HepG2 (cell line): ENCODE results near the gene APOM. TPM values are rescaled to one million over a fixed set of nuclear protein-coding genes. Genes with fewer than 3 reads are reported as not detected.
A peak's percentile ranks its signal among the peaks of the same experiment; 100 is the strongest.

ENCODE experiments used
- EED ChIP-seq: sonication (generic); formaldehyde crosslinking; IDR thresholded peaks from 2 replicates; pipeline ENCODE4 v1.5.0; 2020; ENCODE audit warnings: mild to moderate bottlenecking, missing genetic modification reagents
- GATA4 ChIP-seq: sonication (generic); IDR thresholded peaks from 2 replicates; pipeline ENCODE4 v1.6.1; 2016; ENCODE audit warnings: antibody characterized with exemption, low read depth, borderline replicate concordance
- HNRNPUL1 ChIP-seq: fragments of 200-400 bp; formaldehyde crosslinking; IDR thresholded peaks from 2 replicates; pipeline ENCODE4 v1.6.1; 2017; ENCODE audit warnings: low read depth, mild to moderate bottlenecking, low read length, moderate library complexity
- JUNB ChIP-seq: sonication (generic); formaldehyde crosslinking; IDR thresholded peaks from 2 replicates; pipeline ENCODE4 v1.8.0; 2022; ENCODE audit warnings: missing genetic modification reagents, mild to moderate bottlenecking, borderline replicate concordance
- MEIS2 ChIP-seq: sonication (generic); formaldehyde crosslinking; IDR thresholded peaks from 2 replicates; pipeline ENCODE4 v1.9.0; 2021; ENCODE audit warnings: mild to moderate bottlenecking, missing genetic modification reagents
- MIXL1 ChIP-seq: IDR thresholded peaks from 2 replicates; pipeline ENCODE4 v1.6.1; 2016
- POLR2AphosphoS2 ChIP-seq: IDR thresholded peaks from 2 replicates; pipeline ENCODE4 v1.6.1; 2011; ENCODE audit warnings: low read depth, low read length, improper control_type of control experiment
- RFXAP ChIP-seq: sonication (generic); formaldehyde crosslinking; IDR thresholded peaks from 2 replicates; pipeline ENCODE4 v1.4.0; 2020; ENCODE audit warnings: missing genetic modification reagents, borderline replicate concordance
- THYN1 ChIP-seq: sonication (generic); formaldehyde crosslinking; IDR thresholded peaks from 2 replicates; pipeline ENCODE4 v1.8.1; 2023; ENCODE audit warnings: low read depth, mild to moderate bottlenecking, moderate library complexity, missing genetic modification reagents, borderline replicate concordance
- ZNF333 ChIP-seq: sonication (generic); formaldehyde crosslinking; IDR thresholded peaks from 2 replicates; pipeline ENCODE4 v1.4.0; 2020; ENCODE audit warnings: mild to moderate bottlenecking, missing genetic modification reagents, borderline replicate concordance
- ZNF350 ChIP-seq: sonication (generic); formaldehyde crosslinking; IDR thresholded peaks from 2 replicates; pipeline ENCODE4 v1.4.0; 2020; ENCODE audit warnings: mild to moderate bottlenecking, low read depth, missing genetic modification reagents, borderline replicate concordance
- ZNF510 ChIP-seq: sonication (generic); formaldehyde crosslinking; IDR thresholded peaks from 2 replicates; pipeline ENCODE4 v1.4.0; 2020; ENCODE audit warnings: low read depth, mild to moderate bottlenecking, missing genetic modification reagents
- ZNF552 ChIP-seq: sonication (generic); formaldehyde crosslinking; IDR thresholded peaks from 2 replicates; pipeline ENCODE4 v1.9.0; 2022; ENCODE audit warnings: missing genetic modification reagents, mild to moderate bottlenecking, borderline replicate concordance
- polyA plus RNA-seq, 8 experiments: library from polyadenylated mRNA; depleted of rRNA in 3 of 8; stranded (reverse) in 7 of 8; unstranded in 1 of 8; fragments of >200 nt; fragmentation: Illumina TruSeq in 4 of 8; extraction: Trizol in 4 of 8; gene quantifications; 2 replicates each; pipeline versions ENCODE4 v1.2.1 to v1.2.3, GENCODE V29; 2011 to 2016; ENCODE audit warnings: low read depth in 4 of 8, missing spikeins in 1 of 8, mixed read lengths in 1 of 8; ENCODE audit not compliant: insufficient read depth in 1 of 8
- total RNA-seq, 5 experiments: library from RNA; depleted of rRNA; stranded (reverse); fragments of >200 nt; fragmentation: Illumina TruSeq; extraction: Trizol; gene quantifications; 2 replicates each; pipeline ENCODE4 v1.2.3, GENCODE V29; 2016; ENCODE audit warnings: low read depth in 1 of 5
- TF ChIP-seq, protein P1 (sequence below): sonication (generic); formaldehyde crosslinking; IDR thresholded peaks from 2 replicates; pipeline ENCODE4 v1.4.0; 2020; ENCODE audit warnings: missing genetic modification reagents
- TF ChIP-seq, protein P2 (sequence below): sonication (generic); formaldehyde crosslinking; IDR thresholded peaks from 2 replicates; pipeline ENCODE4 v1.4.0; 2020; ENCODE audit warnings: missing genetic modification reagents
- TF ChIP-seq, protein P3 (sequence below), 2 experiments: sonication (generic) in 1 of 2; formaldehyde crosslinking in 1 of 2; IDR thresholded peaks; 2 replicates each; pipeline versions ENCODE4 v1.4.0 to v1.6.1; 2018 to 2020; ENCODE audit warnings: missing genetic modification reagents in 2 of 2, borderline replicate concordance in 1 of 2, low read depth in 1 of 2, mild to moderate bottlenecking in 1 of 2, missing biosample characterization in 1 of 2
- TF ChIP-seq, protein P4 (sequence below): sonication (generic); formaldehyde crosslinking; IDR thresholded peaks from 2 replicates; pipeline ENCODE4 v1.4.0; 2020; ENCODE audit warnings: missing genetic modification reagents
- TF ChIP-seq, protein P5 (sequence below): sonication (generic); formaldehyde crosslinking; IDR thresholded peaks from 2 replicates; pipeline ENCODE4 v1.8.0; 2022; ENCODE audit warnings: missing genetic modification reagents, mild to moderate bottlenecking, inconsistent platforms, borderline replicate concordance

APOM gene
- total and polyA plus RNA-seq, 2 of the 13 experiments (the other 11 are each of a cell fraction or from before 2014, with no cell fraction given) = 98.2 to 1,140 TPM

DNA sequence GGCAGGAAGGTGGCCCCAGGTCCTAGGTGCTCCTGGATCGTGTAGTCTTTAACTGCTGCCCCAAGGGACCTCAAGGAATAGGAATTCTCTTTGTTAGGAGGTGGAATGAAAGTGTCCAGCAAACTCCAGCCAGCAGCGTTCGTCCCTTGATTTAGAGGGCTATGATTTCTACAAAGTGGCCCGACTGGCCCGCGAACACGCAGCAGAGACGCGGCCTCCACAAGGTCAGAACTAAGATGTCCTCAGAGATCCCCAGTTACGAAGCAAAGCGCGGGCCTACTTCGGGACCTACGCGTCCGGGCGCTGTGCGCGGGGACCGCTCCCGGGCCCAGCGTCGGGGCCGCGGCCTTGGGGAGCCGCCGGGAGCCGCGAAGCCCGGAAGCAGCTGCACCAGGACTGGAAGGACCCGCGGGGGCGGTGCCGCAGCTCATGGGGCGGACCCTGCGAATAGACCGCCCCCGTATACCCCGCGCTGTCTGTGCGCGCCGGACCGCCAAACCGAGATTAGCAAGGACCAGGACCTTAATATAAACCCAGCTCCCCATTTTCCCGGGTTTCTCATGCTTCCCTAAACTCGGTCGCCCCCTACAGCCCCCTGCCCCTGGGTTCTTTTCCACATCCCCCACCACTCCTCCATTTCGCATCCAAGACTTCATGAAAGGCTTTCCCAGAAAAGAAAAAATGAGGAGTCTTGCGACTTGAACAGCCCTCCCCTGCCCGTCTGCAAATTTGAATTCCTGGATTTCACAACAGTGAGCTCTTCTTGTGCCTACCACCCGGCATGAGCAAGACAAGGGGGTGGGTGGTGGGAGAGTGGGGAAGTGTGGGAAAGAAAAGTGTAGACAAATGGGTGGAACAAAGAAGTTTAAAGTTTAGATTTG, 4.9 kb downstream of the APOM start, which contains the start of gene C6orf47 (continued):
- TF ChIP-seq, protein P1, sequence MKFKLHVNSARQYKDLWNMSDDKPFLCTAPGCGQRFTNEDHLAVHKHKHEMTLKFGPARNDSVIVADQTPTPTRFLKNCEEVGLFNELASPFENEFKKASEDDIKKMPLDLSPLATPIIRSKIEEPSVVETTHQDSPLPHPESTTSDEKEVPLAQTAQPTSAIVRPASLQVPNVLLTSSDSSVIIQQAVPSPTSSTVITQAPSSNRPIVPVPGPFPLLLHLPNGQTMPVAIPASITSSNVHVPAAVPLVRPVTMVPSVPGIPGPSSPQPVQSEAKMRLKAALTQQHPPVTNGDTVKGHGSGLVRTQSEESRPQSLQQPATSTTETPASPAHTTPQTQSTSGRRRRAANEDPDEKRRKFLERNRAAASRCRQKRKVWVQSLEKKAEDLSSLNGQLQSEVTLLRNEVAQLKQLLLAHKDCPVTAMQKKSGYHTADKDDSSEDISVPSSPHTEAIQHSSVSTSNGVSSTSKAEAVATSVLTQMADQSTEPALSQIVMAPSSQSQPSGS (CRISPR knock-in tag) = peak; percentile 54; the same call in 1 of the 2 replicates
- 0 out of 2 replicates have a peak, but pooled peaks have one; percentile 56 for TF ChIP-seq HNRNPUL1
- TF ChIP-seq, protein P2, sequence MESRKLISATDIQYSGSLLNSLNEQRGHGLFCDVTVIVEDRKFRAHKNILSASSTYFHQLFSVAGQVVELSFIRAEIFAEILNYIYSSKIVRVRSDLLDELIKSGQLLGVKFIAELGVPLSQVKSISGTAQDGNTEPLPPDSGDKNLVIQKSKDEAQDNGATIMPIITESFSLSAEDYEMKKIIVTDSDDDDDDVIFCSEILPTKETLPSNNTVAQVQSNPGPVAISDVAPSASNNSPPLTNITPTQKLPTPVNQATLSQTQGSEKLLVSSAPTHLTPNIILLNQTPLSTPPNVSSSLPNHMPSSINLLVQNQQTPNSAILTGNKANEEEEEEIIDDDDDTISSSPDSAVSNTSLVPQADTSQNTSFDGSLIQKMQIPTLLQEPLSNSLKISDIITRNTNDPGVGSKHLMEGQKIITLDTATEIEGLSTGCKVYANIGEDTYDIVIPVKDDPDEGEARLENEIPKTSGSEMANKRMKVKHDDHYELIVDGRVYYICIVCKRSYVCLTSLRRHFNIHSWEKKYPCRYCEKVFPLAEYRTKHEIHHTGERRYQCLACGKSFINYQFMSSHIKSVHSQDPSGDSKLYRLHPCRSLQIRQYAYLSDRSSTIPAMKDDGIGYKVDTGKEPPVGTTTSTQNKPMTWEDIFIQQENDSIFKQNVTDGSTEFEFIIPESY (CRISPR knock-in tag) = no peak
- TF ChIP-seq, protein P3, sequence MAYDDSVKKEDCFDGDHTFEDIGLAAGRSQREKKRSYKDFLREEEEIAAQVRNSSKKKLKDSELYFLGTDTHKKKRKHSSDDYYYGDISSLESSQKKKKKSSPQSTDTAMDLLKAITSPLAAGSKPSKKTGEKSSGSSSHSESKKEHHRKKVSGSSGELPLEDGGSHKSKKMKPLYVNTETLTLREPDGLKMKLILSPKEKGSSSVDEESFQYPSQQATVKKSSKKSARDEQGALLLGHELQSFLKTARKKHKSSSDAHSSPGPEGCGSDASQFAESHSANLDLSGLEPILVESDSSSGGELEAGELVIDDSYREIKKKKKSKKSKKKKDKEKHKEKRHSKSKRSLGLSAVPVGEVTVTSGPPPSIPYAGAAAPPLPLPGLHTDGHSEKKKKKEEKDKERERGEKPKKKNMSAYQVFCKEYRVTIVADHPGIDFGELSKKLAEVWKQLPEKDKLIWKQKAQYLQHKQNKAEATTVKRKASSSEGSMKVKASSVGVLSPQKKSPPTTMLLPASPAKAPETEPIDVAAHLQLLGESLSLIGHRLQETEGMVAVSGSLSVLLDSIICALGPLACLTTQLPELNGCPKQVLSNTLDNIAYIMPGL (CRISPR knock-in tag; IDR thresholded peaks at IDR 0.05; ENCODE audit: borderline replicate concordance in 1 of 2, low read depth in 1 of 2) = peak; percentile 63 to 92; a peak in 3 of 4 replicates
- TF ChIP-seq MIXL1 = 0 out of 2 replicates have a peak, but pooled peaks have one; percentile 42
- TF ChIP-seq ZNF510 (CRISPR knock-in tag) = peak; percentile 18; the same call in 1 of the 2 replicates
- TF ChIP-seq, protein P4, sequence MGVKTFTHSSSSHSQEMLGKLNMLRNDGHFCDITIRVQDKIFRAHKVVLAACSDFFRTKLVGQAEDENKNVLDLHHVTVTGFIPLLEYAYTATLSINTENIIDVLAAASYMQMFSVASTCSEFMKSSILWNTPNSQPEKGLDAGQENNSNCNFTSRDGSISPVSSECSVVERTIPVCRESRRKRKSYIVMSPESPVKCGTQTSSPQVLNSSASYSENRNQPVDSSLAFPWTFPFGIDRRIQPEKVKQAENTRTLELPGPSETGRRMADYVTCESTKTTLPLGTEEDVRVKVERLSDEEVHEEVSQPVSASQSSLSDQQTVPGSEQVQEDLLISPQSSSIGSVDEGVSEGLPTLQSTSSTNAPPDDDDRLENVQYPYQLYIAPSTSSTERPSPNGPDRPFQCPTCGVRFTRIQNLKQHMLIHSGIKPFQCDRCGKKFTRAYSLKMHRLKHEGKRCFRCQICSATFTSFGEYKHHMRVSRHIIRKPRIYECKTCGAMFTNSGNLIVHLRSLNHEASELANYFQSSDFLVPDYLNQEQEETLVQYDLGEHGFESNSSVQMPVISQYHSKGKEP = no peak
- peak; percentile 94 for TF ChIP-seq ZNF333
- peak; percentile 24 for TF ChIP-seq ZNF350 (CRISPR knock-in tag)
- TF ChIP-seq JUNB (CRISPR knock-in tag) = no peak
- no peak; the same call in 1 of the 2 replicates for TF ChIP-seq RFXAP (CRISPR knock-in tag)
- TF ChIP-seq POLR2AphosphoS2 = no peak
- TF ChIP-seq THYN1 (CRISPR knock-in tag) = no peak
- TF ChIP-seq, protein P5, sequence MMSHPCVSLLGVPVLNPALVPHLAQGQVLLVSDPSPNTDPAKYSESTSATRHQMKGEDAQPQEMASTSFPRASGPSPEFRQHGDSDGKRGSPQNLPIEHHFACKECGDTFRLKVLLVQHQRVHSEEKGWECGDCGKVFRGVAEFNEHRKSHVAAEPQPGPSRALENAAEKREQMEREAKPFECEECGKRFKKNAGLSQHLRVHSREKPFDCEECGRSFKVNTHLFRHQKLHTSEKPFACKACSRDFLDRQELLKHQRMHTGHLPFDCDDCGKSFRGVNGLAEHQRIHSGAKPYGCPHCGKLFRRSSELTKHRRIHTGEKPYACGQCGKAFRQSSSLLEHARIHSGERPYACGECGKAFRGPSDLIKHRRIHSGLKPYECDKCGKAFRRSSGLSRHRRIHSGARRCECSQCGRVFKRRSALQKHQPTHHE (CRISPR knock-in tag) = 0 out of 2 replicates have a peak, but pooled peaks have one; percentile 63
- 0 out of 2 replicates have a peak, but pooled peaks have one; percentile 8 for TF ChIP-seq ZNF552
- no peak for TF ChIP-seq EED (CRISPR knock-in tag)
- TF ChIP-seq GATA4 = peak; percentile 43; the same call in 1 of the 2 replicates
- TF ChIP-seq MEIS2 = peak; percentile 81
